ENCODE data around the gene UGT1A8.
"Not testable (repeated sequence)": the region's sequence is repeated elsewhere in the genome, so short reads cannot be mapped to it uniquely, and the experiment has no call there.

The UGT1A8 gene

GRCh38 chr2:233646033-233646432 lies 28.6 kb downstream of the UGT1A8 start:
- not testable (repeated sequence) for DNase-seq

- no peak for DNase-seq
Observed at GRCh38 chr2:233650981-233651380, 33.5 kb downstream of the UGT1A8 start.

GRCh38 chr2:233651430-233651829 lies 34.0 kb downstream of the UGT1A8 start:
- DNase-seq = no peak

GRCh38 chr2:233654501-233654900 lies 37.1 kb downstream of the UGT1A8 start:
- DNase-seq = no peak

GRCh38 chr2:233655043-233655442 lies 37.6 kb downstream of the UGT1A8 start:
- DNase-seq = no peak

- not testable (repeated sequence) for DNase-seq
Observed at GRCh38 chr2:233655943-233656342, 38.5 kb downstream of the UGT1A8 start.

GRCh38 chr2:233656443-233656842 lies 39.0 kb downstream of the UGT1A8 start:
- DNase-seq = no peak

- DNase-seq = no peak
Observed at GRCh38 chr2:233658610-233659009, 41.2 kb downstream of the UGT1A8 start.

- no peak for DNase-seq
Observed at GRCh38 chr2:233663911-233664310, 46.5 kb downstream of the UGT1A8 start.

GRCh38 chr2:233668605-233669260 lies 51.3 kb downstream of the UGT1A8 start:
- DNase-seq = no peak

GRCh38 chr2:233671290-233672161 lies 54.1 kb downstream of the UGT1A8 start, which contains the start of gene UGT1A9:
Gene UGT1A9, plus strand, starts transcription at chr2:233671898. Its CDS starts 37 bp downstream, at chr2:233671935.
- no peak for DNase-seq

- no peak for DNase-seq
Observed at GRCh38 chr2:233672886-233673285, 55.5 kb downstream of the UGT1A8 start.

GRCh38 chr2:233673896-233674295 lies 56.5 kb downstream of the UGT1A8 start:
- no peak for DNase-seq

- DNase-seq = no peak
Observed at GRCh38 chr2:233674314-233674713, 56.9 kb downstream of the UGT1A8 start.

- no peak for DNase-seq
Observed at GRCh38 chr2:233674995-233675394, 57.6 kb downstream of the UGT1A8 start.

- DNase-seq = no peak
Observed at GRCh38 chr2:233676046-233676445, 58.6 kb downstream of the UGT1A8 start.

GRCh38 chr2:233679196-233679595 lies 61.8 kb downstream of the UGT1A8 start:
- DNase-seq = no peak

- no peak for DNase-seq
Observed at GRCh38 chr2:233680361-233681045, 63.1 kb downstream of the UGT1A8 start.

GRCh38 chr2:233681521-233682099 lies 64.2 kb downstream of the UGT1A8 start, which contains the start of gene UGT1A7:
Gene UGT1A7, plus strand, starts transcription at chr2:233681901. Its CDS starts 37 bp downstream, at chr2:233681938.
- no peak for DNase-seq

GRCh38 chr2:233684640-233685039 lies 67.2 kb downstream of the UGT1A8 start:
- no peak for DNase-seq

- DNase-seq = no peak
Observed at GRCh38 chr2:233686928-233687327, 69.5 kb downstream of the UGT1A8 start.

GRCh38 chr2:233688341-233688740 lies 70.9 kb downstream of the UGT1A8 start:
- DNase-seq = no peak

GRCh38 chr2:233689031-233689430 lies 71.6 kb downstream of the UGT1A8 start:
- DNase-seq = no peak
